Stimulated activated CD4-positive, alpha-beta T cell treated with anti-CD3 and anti-CD28 coated beads, Interleukin-1b, Interleukin-23, amount 100 ng/mL, for 24 hours (primary cell): Measurements from ENCODE around the gene BCAR3.

Source experiments
- DNase-seq, 4 experiments: peaks; one replicate each; pipeline ENCODE4 v3.0.0-alpha.2; 2020; ENCODE audit warnings: low read depth in 4 of 4, low spot score in 1 of 4

Gene BCAR3

DNA sequence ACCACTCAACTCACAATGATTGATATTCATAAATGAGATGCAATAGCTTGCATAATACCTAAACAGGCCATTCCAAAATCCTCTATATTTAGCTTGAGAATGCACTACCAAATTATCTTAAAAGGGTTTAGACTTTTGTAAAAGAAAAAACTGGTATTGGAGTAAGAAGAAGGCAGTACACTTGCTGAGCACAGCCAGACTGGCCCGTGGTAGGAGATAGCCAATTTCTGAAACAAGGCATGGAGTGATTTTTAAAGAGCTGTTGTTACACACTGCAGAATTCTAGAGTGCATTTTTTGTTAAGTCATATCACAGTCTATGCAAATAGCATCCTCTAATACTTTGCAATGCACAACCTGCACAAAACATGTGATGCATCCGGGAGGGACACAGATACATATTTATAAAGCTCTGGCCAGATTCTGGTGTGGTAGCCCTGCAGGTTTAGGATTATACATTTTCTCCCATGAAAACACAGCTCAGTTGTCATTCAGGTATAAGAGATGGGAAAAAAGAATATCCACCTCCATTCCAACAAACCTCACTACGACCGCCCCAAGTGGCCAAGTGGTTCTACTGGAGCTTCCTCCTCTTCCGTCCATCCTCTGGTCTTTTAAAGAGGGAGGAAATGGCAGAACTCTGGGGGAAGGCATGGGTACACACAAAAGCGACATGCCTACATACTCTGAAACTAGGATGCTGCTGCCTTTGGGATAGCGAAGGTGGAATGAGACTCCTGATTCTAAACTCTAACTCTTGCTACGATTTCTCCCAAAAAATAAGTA lies 40.8 kb downstream of the BCAR3 start:
- no peak for DNase-seq

DNA sequence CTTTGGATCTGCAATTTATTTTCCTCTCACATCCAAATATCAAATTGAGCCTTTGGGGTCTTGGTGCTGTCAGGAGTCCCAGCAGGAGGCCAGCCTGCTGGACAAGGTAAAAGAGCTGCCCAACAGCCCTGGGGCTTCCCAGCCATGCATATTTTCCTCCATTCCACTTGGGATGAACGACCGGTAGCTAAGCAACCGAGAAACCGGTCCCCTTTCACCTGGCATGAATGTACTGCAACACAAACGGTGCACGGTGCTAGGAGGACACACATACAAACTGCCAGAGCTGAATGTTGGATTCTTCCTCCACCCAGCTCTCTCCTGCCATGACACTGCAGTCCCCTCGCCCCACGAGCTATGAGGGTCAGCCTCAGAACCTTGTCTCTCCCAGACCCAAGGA lies 42.7 kb downstream of the BCAR3 start:
- DNase-seq: no peak

GRCh38 chr1:93638307-93638847 lies 43.3 kb downstream of the BCAR3 start:
- DNase-seq: no peak

DNA sequence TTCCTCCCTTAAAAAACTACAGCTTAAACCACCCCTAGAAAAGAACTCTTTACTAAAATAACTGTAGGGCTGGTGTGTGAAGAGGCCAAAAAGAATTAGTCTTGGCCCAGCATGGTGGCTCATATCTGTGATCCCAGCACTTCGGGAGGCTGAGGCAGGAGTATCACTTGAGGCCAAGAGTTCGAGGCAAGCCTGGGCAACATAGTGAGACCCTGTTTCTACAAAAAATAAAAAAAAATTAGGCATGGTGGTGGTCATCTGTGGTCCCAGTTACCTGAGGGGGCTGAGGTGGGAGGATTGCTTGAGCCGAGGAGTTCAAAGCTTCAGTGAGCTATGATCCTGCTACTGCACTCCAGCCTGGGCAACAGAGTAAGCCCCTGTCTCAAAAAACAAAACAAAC lies 44.9 kb downstream of the BCAR3 start:
- no peak for DNase-seq

GRCh38 chr1:93635614-93636543 lies 45.8 kb downstream of the BCAR3 start:
- no peak for DNase-seq

- no peak for DNase-seq
Observed at GRCh38 chr1:93633313-93633712, 48.3 kb downstream of the BCAR3 start.

DNA sequence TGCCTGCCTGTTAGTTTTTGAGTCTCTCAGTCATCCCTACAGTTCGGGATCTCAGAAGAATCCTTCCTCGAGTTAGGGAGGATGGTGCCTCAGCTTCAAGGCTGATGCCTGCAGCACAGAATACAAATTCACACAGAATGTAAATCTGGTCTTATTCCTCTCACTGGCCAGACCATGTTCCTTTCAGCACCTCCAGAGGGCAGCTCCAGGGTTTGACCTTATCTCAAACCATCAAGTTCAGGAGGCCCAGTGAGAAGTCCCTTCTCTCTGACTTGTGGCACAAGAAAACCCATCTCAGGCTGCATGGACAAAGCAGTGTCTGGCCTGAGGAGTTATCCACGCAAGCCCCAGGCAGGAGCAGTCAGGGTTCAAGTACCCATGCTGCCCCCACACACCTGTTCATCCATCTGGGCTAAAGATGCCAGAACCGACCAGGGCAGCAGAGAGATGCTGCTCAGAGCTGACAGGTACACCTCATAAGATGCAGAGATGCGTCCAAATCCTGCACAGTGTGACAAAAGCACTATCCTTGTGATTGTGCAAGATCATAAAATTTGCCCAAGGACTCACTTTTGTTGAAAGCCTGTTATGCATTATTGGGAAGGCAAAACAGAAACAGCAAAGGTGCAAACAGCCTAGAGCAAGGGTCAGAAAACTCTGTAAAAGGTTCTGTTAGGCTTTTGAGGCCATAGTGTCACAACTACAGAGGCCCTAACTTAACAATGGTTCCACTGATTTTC lies 49.8 kb downstream of the BCAR3 start:
- no peak for DNase-seq

GRCh38 chr1:93630168-93630567 lies 51.5 kb downstream of the BCAR3 start:
- DNase-seq: no peak

DNA sequence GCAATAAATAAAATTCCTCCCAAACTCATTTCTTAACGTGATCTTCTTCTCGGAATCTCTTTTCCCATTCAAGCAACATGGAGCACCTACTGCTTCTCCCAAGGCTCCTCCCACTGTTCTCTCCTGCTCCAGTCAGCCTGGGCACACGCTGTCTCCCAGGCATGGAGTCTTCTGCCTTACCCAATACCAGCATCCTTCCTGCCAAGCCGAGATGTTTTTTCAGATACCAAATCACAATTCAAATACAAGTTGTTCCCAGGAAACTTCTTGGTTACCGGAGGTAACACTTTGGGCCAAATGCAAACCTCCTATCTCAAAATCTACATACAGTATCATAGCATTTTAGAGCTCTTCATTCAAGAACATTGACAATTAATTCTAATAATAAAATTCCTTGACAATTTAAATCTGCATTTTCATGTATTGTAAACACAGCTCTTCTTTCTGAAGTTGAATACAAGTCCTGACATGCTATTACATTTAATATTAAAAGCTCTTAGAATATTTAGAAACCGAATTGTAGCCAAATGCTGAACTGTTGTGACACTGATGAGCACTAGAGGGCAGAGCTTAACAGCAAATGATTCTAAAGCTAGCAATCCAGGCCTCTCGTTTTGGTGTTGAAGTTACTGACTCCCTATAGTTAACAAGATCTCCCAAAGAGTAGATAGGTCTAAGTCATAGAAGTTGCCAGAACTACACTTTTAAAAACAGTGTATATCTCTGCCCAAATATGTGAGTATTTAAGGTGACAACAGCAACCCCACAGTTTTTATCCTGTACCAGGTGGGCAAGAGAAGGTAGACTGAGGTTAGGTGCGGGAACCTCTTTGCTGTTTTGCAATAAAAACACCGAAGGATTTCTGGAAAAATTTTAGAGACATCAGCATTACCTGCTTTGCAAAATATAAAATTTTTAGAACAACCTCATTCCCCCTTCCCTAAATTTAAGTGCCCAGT lies 52.3 kb downstream of the BCAR3 start:
- no peak for DNase-seq

DNA sequence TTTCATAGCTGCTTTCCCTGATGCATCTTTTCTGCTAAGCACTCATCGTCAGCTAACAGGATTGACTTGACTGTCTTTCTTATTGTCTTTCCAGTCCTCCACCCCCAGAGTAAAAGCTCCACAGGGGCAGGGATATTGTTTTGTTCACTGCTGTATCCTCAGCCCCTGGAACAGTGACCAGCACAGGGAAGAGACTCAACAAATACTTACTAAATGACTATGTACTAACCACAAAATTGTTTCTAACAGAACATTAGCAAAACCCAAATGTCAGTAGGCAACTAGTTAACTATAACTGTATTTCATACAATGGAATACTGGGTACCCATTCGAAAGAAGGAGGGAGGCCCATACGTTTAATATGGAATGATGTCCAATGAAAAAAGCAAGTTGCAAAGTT lies 53.0 kb downstream of the BCAR3 start:
- no peak for DNase-seq

- no peak for DNase-seq
Observed at GRCh38 chr1:93625582-93626327, 55.9 kb downstream of the BCAR3 start.

- no peak for DNase-seq
Observed at GRCh38 chr1:93623875-93624274, 57.8 kb downstream of the BCAR3 start.

DNA sequence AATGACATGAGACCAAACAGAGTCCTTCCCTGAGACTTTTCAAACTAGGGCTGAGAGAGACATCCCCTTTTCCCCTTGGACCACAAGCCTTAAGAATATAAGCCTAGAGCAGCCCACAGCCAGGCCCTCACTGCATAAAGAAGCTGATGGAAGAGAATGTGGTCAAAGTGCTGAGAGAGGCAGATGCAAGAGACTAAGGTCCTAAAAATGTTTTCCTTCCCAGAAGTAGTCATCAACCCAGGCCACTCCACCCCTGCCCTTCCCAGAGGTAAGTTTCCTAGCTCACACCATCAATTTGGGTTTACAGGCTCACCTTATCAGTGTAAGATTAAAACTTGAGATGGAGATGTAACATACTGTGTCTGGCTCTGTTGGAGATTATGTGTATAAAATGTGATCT lies 58.2 kb downstream of the BCAR3 start:
- no peak for DNase-seq

- no peak for DNase-seq
Observed at GRCh38 chr1:93621246-93621645, 60.4 kb downstream of the BCAR3 start.

- no peak for DNase-seq
Observed at GRCh38 chr1:93620841-93621210, 60.8 kb downstream of the BCAR3 start.

DNA sequence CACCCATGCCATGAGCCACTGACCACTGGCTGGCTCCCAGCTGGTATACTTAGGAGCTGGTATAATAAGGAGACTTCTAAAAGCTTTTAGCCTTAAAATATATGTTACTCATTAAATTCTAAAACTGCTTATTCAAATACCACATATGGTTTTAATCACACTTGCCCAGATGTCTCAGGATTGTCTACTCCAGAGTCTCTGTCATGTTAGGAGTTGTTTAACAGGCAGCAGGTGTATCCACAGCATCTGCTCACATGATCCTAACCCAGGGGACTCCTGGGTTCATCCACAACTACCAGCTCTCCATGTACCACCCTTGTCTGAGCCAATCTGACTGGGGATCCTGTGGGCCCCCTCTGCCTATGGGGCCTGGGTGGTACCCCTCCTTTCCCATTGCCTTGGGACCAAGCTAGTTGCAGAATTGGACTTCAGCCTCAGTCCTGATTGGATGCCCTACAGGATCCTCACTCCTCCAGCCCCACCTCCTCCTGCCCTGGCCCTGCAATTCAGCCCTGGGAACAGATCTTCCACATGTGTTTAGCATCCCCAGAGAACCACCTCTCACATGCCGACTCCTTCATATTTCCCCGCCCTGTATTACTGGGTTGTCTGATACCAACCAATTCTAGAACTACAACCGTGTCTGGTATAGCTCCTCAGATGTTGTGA lies 61.3 kb downstream of the BCAR3 start:
- DNase-seq: no peak

DNA sequence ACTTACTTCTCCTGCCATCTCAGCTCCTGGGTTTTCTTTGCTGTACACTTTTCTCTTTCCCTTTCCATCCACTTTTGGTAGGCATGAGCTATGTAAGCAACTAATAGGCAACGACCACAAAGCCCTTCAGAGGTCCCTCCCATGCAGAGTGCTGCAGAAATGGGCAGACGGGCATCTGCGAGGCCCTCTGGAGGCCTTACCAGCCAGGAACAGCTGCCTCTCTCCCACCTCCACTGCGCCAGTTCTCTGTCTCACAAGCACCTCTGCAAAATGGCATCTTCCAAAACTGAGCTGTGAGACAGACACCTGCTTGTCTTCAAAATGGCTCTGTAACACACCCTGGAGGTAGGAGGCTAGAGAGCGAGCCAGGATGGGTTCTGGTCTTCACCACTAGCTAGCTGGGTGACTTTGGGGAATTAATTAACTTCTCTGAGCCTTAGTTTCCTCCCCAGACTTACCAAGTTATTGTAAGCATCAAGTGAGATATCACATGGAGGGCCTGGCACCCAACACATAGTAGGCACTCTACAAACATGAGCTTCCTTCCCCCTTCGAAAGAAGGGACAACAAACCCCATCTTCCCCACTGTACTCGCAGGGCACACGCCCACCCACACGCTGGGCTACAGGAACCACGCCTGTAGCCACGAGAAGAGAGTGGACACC lies 62.0 kb downstream of the BCAR3 start:
- no peak for DNase-seq

DNA sequence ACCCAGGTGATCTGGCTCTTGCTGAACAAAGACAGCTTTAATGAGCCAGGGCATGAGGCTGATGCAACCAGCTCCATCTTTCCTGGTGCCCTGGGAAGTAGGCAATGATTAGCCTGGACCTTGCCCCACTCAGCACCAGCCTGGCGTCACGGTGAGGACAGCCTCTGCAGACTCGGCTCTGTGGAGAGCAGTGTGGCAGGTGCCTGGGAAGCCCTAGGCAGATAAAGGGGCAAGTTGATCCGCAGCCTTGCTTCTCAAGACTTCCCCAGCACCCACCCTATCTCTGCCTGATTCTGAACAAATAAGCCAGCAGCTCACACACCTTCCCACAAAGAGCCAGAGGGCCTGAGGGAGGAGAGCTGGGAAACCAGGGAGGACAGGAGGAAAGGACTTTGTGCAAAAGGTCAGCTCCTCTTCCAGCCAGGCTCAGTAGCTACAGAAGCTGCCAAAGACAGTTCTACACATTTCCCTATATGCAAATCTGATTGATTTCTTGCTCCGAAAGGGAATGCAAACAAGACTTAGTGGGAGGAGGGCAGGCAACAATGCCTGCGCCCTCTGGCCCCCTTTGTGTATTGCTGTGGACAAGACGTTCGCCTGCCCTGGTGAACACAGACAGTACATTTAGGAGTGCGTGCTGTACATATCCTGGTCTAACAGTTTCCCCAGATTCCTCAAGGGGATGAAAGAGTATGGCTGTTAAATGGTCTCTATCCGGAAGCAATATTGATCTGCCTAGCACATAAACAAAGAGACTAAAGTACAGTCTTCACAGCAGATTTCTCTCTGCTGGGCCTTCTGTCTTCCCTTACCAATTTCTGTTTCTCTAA lies 63.8 kb downstream of the BCAR3 start:
- no peak for DNase-seq
